K562 (cell line): Measurements from ENCODE around the gene TIMP4. TPM values are rescaled to one million over a fixed set of nuclear protein-coding genes. Genes with fewer than 3 reads are reported as not detected.

Experiments
- CHD2 ChIP-seq: IDR thresholded peaks from 2 replicates; pipeline ENCODE4 v1.6.1; 2011; ENCODE audit warnings: low read depth, low read length
- MAFG ChIP-seq: fragments of 450-650 bp; conservative IDR thresholded peaks from 2 replicates; pipeline ENCODE4 v1.6.1; 2016; ENCODE audit warnings: missing genetic modification characterization, missing compliant biosample characterization
- TGIF2 ChIP-seq: sonication (generic); formaldehyde crosslinking; IDR thresholded peaks from 2 replicates; pipeline ENCODE4 v1.8.1; 2022; ENCODE audit warnings: mild to moderate bottlenecking, missing genetic modification reagents, moderate library complexity
- ZBTB40 ChIP-seq, 2 experiments: fragments of 450-650 bp in 1 of 2; sonication (generic) in 1 of 2; formaldehyde crosslinking in 1 of 2; IDR thresholded peaks; 2 replicates each; pipeline versions ENCODE4 v1.7.1 to v1.9.0; 2016 to 2022; ENCODE audit warnings: inconsistent platforms in 1 of 2, mild to moderate bottlenecking in 1 of 2, missing genetic modification reagents in 1 of 2
- polyA plus RNA-seq, 8 experiments: library from polyadenylated mRNA; depleted of rRNA in 4 of 8; stranded (reverse) in 5 of 8; unstranded in 3 of 8; fragments of >200 nt; fragmentation: Nextera tagmentation in 2 of 8; fragmentation: Illumina TruSeq in 1 of 8; extraction: Ambion mirVana in 2 of 8; extraction: Trizol in 1 of 8; gene quantifications; 2 replicates each; pipeline versions ENCODE4 v1.2.1 to v1.2.3, GENCODE V29; 2011 to 2014; ENCODE audit warnings: inconsistent platforms in 1 of 8, missing spikeins in 1 of 8
- total RNA-seq, 7 experiments: library from RNA; depleted of rRNA in 6 of 7; stranded (reverse); fragments of >200 nt in 6 of 7; fragmentation: Illumina TruSeq in 2 of 7; extraction: Trizol in 2 of 7; gene quantifications; 2 replicates each; pipeline versions ENCODE4 v1.2.1 to v1.2.3, GENCODE V29; 2011 to 2021; ENCODE audit warnings: low replicate concordance in 1 of 7

TIMP4 gene
- total and polyA plus RNA-seq, 9 of the 15 experiments (the other 6 are each of a cell fraction or from before 2014, with no cell fraction given) = 0.03 to 0.07 TPM; not detected in 7

- TF ChIP-seq MAFG = no peak
- no peak for TF ChIP-seq CHD2
- no peak for TF ChIP-seq ZBTB40 (IDR thresholded peaks at IDR 0.05)
- TF ChIP-seq ZBTB40 (CRISPR knock-in tag; IDR thresholded peaks at IDR 0.05) = no peak
- no peak for TF ChIP-seq TGIF2
Observed at GRCh38 chr3:12180631-12181030, 21.9 kb upstream of the TIMP4 start (continued).
